Activated CD8-positive, alpha-beta memory T cell treated with anti-CD3 and anti-CD28 coated beads, Interleukin-2, amount 10 ng/mL, durations not matched to agents 7 days and 5 days (primary cell): Measurements from ENCODE around the gene ZNF318. TPM values are rescaled to one million over a fixed set of nuclear protein-coding genes. Genes with fewer than 3 reads are reported as not detected.
A peak's percentile ranks its signal among the peaks of the same experiment; 100 is the strongest.
"Not testable (repeated sequence)": the region's sequence is repeated elsewhere in the genome, so short reads cannot be mapped to it uniquely, and the experiment has no call there.

Experiments used
- ATAC-seq: fragments of 150-1000 bp; cut with Tn5 transposase; one replicate; pipeline ENCODE4 v1.10.0; 2021; ENCODE audit warnings: moderate library complexity
- CTCF ChIA-PET: fragments of 350-600 bp; sonication (Branson Sonifier 250); formaldehyde crosslinking; loops from one replicate; lab custom pipeline; 2021; ENCODE audit warnings: antibody characterized with exemption; lab: Charles Lee
- DNase-seq: peaks from one replicate; pipeline ENCODE4 v3.0.0-alpha.2; 2020
- H3K27ac Mint-ChIP-seq: one replicate; pipeline ENCODE4 v1.8.0; 2021; ENCODE audit warnings: mild to moderate bottlenecking, mixed read lengths
- H3K27me3 Mint-ChIP-seq: one replicate; pipeline ENCODE4 v1.8.0; 2021; ENCODE audit warnings: mixed read lengths
- H3K36me3 Mint-ChIP-seq: one replicate; pipeline ENCODE4 v1.8.0; 2021; ENCODE audit warnings: mild to moderate bottlenecking, mixed read lengths
- H3K4me1 Mint-ChIP-seq: one replicate; pipeline ENCODE4 v1.8.0; 2021; ENCODE audit warnings: mixed read lengths
- H3K4me3 Mint-ChIP-seq: one replicate; pipeline ENCODE4 v1.8.0; 2021; ENCODE audit warnings: mild to moderate bottlenecking, moderate library complexity, mixed read lengths
- H3K9me3 Mint-ChIP-seq: one replicate; pipeline ENCODE4 v1.8.0; 2022; ENCODE audit warnings: low read depth, mixed read lengths
- total RNA-seq, 2 experiments: library from RNA; stranded (reverse); gene quantifications; one replicate each; pipeline ENCODE4 v1.2.3, GENCODE V29; 2021

Gene ZNF318
- total RNA-seq, 2 experiments from 2014 or later = 9.7 to 12.8 TPM

DNA sequence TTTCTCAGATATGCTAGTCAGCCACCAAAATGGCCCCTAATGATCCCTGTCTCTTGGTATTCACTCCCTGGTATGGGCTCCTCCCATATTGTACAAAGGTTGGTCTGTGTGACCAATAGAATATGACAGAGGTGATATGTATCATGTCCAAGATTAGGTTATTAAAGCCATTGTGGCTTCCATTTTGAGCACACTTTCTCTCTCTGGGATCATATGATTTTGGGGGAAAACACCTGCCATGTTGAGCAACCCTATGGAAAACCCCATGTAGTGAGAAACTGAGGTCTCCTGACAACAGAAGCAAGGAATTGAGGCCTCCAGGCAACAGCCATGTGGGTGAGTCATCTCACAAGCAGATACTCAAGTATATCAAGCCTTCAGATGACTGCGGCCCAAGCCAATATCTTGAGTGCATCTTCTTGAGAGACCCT, 7.1 kb upstream of the ZNF318 start:
- Mint-ChIP-seq H3K4me1 (peaks cover 13% of the 10 kb centered on the region), H3K27me3 (peaks cover 17% of the 10 kb centered on the region), H3K36me3 (peaks cover 3% of the 10 kb centered on the region), H3K4me3 (no peak overlapping the region), H3K9me3 (no peaks in the 10 kb centered on the region), H3K27ac (no peak overlapping the region)
- ATAC-seq = peak; percentile 51
- no peak for DNase-seq
- CTCF ChIA-PET = interaction anchor here (0.6 to 1.8 kb wide), 8 partner anchors 8 to 212 kb away, joined by 3 to 5 read pairs (median 4); partner anchors contain the start of gene DNPH1

DNA sequence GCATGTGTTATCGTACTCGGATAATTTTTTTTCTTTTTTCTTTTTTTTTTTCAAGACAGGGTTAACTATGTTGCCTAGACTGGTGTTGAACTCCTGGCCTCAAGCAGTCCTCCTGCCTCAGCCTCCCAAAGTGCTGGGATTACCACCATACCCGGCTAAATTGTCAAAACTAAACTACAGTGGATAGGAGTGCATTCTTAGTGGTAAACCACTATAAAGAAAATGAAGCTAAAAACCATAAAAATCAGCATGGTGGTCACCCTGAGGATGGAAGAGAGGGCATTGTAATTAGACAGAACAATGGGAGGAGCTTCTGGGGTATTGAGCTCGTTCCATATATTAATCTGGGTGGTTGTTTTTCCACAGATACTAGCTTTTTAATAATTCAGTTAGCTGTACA, 6.2 kb upstream of the ZNF318 start:
- DNase-seq = no peak
- CTCF ChIA-PET = interaction anchor here (0.7 to 1.8 kb wide), 7 partner anchors 9 to 212 kb away, joined by 3 to 5 read pairs (median 4); partner anchors contain the start of gene DNPH1
- Mint-ChIP-seq H3K27ac (no peak overlapping the region), H3K36me3 (peaks cover 3% of the 10 kb centered on the region), H3K4me1 (peaks cover 14% of the 10 kb centered on the region), H3K4me3 (no peak overlapping the region), H3K27me3 (peaks cover 13% of the 10 kb centered on the region), H3K9me3 (no peaks in the 10 kb centered on the region)
- ATAC-seq = peak; percentile 28

DNA sequence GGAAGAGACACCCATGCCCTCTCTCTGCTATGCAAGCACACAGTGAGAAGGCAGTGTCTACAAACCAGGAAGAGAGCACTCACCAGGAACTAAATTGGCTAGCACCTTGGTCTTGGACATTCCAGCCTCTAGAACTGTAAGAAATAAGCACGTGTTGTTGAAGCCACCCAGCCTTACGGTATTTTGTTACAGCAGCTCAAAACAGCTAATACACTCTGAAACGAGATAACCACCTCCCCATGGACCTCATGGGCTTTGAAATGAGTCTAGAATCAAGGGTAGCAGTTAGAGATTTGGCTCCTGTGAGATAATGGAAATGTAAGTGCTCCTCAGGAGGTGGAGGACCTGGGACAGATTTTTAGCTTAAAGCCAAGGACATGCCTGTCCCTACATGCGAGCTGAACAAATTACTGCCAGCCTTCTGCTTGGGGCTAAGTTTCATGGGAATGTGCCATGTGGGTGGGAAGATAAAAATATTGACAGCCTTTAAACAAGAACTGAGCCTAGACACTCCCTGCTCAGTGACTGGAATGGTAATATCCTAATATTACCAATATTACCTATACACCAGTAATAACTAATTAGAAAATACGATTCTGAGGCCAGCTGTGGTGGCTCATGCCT, 3.9 kb upstream of the ZNF318 start:
- peaks cover 25% of the 10 kb centered on the region for H3K4me1 Mint-ChIP-seq
- ATAC-seq = no peak
- no peaks in the 10 kb centered on the region for H3K36me3 Mint-ChIP-seq
- no peak for DNase-seq
- H3K27ac Mint-ChIP-seq = no peak overlapping the region
- no peak overlapping the region for H3K4me3 Mint-ChIP-seq
- no peaks in the 10 kb centered on the region for H3K9me3 Mint-ChIP-seq
- CTCF ChIA-PET = no interaction called here
- H3K27me3 Mint-ChIP-seq = peaks cover 4% of the 10 kb centered on the region

DNA sequence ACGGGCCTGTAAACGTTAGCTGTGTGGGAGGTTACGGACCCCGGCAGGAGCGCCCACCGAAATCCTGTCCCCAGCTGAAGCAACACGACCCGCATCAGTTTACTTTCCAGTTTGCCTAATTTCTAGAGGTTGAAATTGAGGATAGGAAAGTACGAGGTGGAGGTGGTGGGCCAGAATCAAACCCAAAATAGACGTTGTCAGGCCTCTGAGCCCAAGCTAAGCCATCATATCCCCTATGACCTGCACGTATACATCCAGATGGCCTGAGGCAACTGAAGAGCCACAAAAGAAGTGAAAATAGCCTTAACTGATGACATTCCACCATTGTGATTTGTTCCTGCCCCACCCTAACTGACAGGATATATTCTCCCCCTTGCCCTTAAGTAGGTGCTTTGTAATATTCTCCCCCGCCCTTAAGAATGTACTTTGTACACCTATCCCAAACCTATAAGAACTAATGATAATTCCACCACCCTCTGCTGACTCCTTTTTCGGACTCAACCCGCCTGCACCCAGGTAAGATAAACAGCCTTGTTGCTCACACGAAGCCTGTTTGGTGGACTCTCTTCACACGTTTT, 645 bp upstream of the ZNF318 start:
- not testable (repeated sequence) for ATAC-seq, H3K9me3 Mint-ChIP-seq, DNase-seq, H3K36me3 Mint-ChIP-seq
- peak overlapping the region; percentile 78 for H3K4me3 Mint-ChIP-seq
- H3K27me3 Mint-ChIP-seq = peaks cover 11% of the 10 kb centered on the region
- peak overlapping the region; percentile 92 for H3K27ac Mint-ChIP-seq
- peaks cover 26% of the 10 kb centered on the region for H3K4me1 Mint-ChIP-seq
- CTCF ChIA-PET = interaction anchor here (0.8 to 4.8 kb wide), 13 partner anchors 8 to 141 kb away, joined by 3 to 49 read pairs (median 5); partner anchors contain the start of genes ABCC10, CRIP3 and DNPH1

DNA sequence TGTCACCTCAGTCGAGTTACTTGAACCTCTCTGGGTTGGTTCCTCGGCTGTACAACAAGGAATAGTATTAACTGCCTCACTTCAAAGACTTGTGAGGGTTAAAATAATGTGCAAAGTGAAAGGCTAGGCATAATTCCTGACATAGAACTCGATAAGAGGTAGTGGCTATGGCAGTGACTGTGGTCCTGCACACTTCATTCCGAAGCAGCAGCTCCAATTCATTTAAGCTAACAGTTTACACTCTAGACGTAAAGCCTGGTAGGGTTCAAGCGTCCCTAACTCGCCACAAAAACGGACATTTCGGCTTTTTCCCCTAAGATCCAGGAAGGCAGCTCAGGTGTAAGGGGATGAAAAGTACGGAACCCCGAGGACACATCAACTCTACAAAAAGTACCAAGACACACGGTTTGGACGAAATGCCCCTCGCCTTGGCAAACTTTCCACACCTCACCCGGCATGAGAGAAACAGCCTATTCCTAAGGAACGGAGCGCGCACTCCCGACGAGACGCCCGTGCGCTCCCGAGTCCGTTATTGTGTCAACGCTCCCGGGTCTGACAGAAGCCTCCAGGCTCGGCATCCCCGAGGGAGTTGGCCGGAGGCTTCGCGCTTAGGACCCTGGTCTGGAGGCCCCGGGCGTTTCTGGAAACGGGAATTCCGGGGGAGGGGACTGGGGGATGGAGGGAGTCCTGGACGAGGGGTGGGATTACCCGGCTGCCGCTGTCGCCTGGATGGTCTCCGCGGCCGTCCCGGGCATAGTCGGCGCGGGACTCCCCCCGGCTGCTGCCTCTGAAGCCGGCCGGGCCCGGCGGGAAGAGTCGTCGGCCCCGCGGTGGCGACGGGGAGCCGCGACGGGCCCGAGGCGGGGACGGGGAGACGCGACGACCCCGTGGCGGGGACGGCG, 937 bp downstream of the ZNF318 start:
- Mint-ChIP-seq H3K4me3 (peak overlapping the region; percentile 79), H3K36me3 (peaks cover 7% of the 10 kb centered on the region), H3K27ac (peak overlapping the region; percentile 77), H3K4me1 (peaks cover 26% of the 10 kb centered on the region), H3K9me3 (no peaks in the 10 kb centered on the region), H3K27me3 (peaks cover 9% of the 10 kb centered on the region)
- CTCF ChIA-PET = interaction anchor here (0.6 to 4.8 kb wide), 9 partner anchors 10 to 420 kb away, joined by 3 to 49 read pairs (median 4); partner anchors contain the start of genes ABCC10 and DNPH1
- DNase-seq = peak; percentile 44
- peak; percentile 11 for ATAC-seq

DNA sequence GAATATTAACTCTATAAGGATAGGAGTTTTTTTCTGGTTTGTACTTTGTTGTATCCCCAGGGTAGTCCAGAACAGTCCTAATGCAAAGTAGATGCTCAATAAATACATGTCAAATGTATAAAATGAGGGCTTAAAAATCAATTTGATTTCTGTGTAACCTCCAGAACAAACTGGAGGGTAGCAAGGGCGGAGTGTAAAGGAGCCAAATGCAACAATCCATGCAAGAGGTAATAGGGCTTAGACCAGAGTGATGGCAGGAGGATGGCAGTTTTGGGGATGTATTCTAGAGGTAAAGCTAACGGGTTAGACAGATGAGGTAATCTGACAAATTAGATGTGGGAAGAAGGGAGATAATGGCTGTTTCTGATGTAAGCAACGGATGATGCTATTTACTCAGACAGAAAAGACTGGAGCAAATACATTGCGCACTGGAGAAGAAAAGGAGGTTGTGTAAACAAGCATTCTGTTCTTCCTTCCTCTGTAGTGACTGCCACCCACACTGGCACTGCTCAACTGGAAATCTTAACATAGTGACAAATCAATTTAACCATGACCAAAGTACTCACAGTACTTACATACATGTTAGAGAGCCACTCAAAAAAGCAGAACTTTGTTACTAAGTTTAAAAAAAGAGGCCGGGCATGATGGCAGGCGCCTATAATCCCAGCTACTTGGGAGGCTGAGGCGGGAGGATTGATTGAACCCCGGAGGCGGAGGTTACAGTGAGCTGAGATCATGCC, 2.0 kb downstream of the ZNF318 start:
- H3K27ac Mint-ChIP-seq = no peak overlapping the region
- peaks cover 26% of the 10 kb centered on the region for H3K4me1 Mint-ChIP-seq
- CTCF ChIA-PET = interaction anchor here (0.6 to 4.8 kb wide), 4 partner anchors 14 to 421 kb away, joined by 3 to 49 read pairs (median 4); no protein-coding TSS in a partner anchor
- no peak for ATAC-seq
- H3K9me3 Mint-ChIP-seq = no peaks in the 10 kb centered on the region
- H3K27me3 Mint-ChIP-seq = peaks cover 9% of the 10 kb centered on the region
- no peak for DNase-seq
- H3K4me3 Mint-ChIP-seq = peak overlapping the region; percentile 28
- peaks cover 11% of the 10 kb centered on the region for H3K36me3 Mint-ChIP-seq

DNA sequence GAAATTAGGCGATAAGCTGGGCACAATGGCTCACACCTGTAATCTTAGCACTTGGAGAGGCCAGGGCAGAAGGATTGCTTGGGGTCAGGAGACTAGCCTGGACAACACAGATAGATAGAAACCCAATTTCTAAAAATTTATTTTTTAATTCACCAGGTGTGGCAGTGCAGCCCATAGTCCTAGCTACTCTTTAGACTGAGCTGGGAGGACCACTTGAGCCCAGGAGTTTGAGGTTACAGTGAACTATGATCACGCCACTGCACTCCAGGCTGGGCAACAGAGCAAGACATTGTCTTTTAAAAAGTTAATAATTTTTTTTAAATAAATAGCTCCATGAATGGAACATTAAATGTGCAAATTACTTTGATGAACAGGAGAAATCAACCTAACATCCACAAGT, 8.2 kb downstream of the ZNF318 start:
- ATAC-seq = no peak
- H3K27me3 Mint-ChIP-seq = no peaks in the 10 kb centered on the region
- no peak overlapping the region for H3K4me3 Mint-ChIP-seq
- H3K36me3 Mint-ChIP-seq = peaks cover 18% of the 10 kb centered on the region
- no peak overlapping the region for H3K27ac Mint-ChIP-seq
- H3K4me1 Mint-ChIP-seq = peaks cover 2% of the 10 kb centered on the region
- DNase-seq = no peak
- no peaks in the 10 kb centered on the region for H3K9me3 Mint-ChIP-seq
- CTCF ChIA-PET = interaction anchor here (0.5 to 2.2 kb wide), 9 partner anchors 9 to 164 kb away, joined by 3 to 8 read pairs (median 3); partner anchors contain the start of genes ABCC10, CRIP3 and ZNF318

DNA sequence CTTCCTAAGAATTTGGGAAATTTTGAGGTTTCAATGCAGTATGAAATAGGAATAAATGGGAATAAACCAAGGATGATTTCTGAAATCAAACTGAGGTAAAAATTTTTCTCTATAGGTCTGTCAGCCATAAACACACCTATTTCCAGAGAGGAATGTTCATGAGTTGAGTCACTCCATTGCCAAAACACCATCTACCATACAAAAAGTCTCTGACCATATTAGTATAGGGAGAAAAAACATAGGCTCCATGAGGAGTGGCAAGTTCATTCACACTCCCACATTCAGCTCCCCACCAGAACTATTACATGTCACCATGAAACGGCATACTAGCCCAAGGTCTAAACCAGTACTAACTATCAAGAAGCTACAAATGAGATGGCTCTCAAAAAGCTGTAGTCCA, 9.6 kb downstream of the ZNF318 start:
- Mint-ChIP-seq H3K27me3 (no peaks in the 10 kb centered on the region), H3K4me3 (no peak overlapping the region), H3K27ac (no peak overlapping the region), H3K9me3 (no peaks in the 10 kb centered on the region), H3K36me3 (peaks cover 17% of the 10 kb centered on the region), H3K4me1 (peaks cover 2% of the 10 kb centered on the region)
- ATAC-seq (no peak), DNase-seq (no peak)
- CTCF ChIA-PET = interaction anchor here (1.3 to 2.2 kb wide), 5 partner anchors 10 to 146 kb away, joined by 3 to 8 read pairs (median 5); partner anchors contain the start of genes DNPH1 and ZNF318

DNA sequence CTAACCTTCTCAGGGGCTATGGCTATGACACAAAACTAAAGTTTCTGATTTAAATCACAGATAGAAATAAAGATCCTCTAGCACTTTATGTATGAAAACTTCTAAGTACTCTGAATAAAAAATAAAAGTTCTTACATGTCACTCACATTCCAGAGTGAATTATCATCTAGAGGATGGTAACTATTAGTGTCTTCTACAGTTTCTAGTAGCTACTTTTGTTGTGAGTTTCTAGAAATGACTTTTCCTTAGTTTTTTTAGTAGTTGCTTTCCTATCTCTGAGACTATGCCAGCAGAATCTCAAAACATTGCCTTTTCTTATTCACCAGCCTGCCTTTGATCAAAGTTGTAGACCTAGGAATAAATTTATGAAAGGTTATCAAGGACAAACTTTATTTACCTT, 10.1 kb downstream of the ZNF318 start:
- DNase-seq (no peak), ATAC-seq (no peak)
- H3K4me1 Mint-ChIP-seq = peaks cover 2% of the 10 kb centered on the region
- H3K9me3 Mint-ChIP-seq = no peaks in the 10 kb centered on the region
- CTCF ChIA-PET = interaction anchor here (0.6 to 1.8 kb wide), 4 partner anchors 10 to 131 kb away, joined by 3 to 5 read pairs (median 4); partner anchors contain the start of genes DNPH1 and ZNF318
- no peak overlapping the region for H3K4me3 Mint-ChIP-seq
- H3K27me3 Mint-ChIP-seq = no peaks in the 10 kb centered on the region
- H3K36me3 Mint-ChIP-seq = peaks cover 14% of the 10 kb centered on the region
- no peak overlapping the region for H3K27ac Mint-ChIP-seq

DNA sequence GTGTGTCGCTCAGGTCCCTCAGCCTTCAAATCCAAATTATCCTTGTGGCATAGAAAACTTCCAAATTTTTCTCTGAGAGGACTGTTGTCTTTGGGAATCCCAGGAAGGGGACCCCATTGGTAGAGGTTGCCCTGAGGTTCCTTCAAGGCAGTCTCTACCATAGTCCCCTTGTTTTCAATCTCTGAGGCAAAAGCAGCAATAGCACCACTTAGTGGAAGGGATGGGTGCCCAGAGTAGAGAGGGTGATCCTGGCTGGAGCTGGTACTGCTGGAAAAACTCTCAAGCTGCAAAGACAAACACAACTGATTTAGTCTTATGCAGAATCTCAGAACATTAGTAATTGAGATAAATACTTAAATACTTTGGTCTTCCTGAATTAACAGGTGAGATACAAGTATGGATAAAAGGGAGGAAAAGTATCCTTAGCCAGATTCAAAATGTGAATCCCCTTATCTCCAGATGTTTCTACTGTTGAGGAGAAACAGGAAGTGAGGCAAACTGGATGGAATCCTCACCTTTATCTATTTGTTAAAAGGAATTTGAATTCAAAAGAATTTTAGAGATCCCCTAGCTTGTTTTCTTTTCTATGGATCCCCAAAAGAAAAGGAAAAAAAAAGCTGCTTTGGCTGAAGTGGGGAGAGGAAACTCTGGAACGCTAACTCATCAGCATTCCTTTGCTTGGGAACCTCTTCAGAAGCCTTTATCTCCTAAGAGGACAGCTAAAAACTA, 13.4 kb downstream of the ZNF318 start:
- Mint-ChIP-seq H3K4me1 (peaks cover 2% of the 10 kb centered on the region), H3K27me3 (no peaks in the 10 kb centered on the region), H3K4me3 (no peak overlapping the region), H3K9me3 (no peaks in the 10 kb centered on the region), H3K36me3 (peaks cover 10% of the 10 kb centered on the region), H3K27ac (no peak overlapping the region)
- ATAC-seq (no peak), DNase-seq (no peak)
- CTCF ChIA-PET = interaction anchor here (0.9 to 2.7 kb wide), 5 partner anchors 10 to 92 kb away, joined by 3 to 10 read pairs (median 4); partner anchors contain the start of gene CRIP3

DNA sequence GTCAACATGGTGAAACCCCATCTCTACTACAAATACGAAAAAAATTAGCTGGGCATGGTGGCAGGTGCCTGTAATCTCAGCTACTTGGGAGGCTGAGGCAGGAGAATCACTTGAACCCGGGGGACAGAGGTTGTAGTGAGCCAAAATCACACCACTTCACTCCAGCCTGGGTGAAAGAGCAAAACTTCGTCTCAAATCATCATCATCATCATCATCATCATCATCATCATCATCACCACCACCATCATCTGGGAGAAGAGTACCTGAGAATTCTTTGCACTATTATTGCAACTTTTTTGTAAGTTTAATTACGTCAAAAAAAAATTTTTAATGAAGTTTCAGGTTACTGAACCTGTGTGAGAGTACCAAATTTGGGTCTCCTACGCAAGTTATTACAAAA, 17.5 kb downstream of the ZNF318 start:
- H3K27me3 Mint-ChIP-seq, H3K27ac Mint-ChIP-seq, H3K4me1 Mint-ChIP-seq, ATAC-seq, CTCF ChIA-PET, H3K4me3 Mint-ChIP-seq, H3K36me3 Mint-ChIP-seq, DNase-seq, H3K9me3 Mint-ChIP-seq: not testable (repeated sequence)

DNA sequence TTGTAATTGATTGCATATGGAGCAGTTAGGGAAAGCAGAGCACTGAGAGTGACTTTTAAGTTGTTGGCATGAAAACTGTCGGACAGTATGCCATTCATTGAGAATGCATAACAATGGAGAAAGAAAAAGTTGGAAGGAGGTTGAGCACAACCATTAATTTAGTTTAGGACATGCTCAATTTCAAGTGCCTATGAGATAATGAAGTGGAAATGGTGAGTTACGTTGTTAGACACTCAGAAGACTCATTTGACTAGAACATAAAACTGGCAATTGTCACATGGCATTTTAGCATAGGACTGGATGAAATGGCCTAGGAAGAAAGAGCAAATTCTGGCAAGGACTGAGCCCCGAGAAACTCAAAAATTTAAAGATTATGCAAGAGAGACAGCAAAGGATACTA, 22.0 kb downstream of the ZNF318 start:
- Mint-ChIP-seq H3K4me3 (no peak overlapping the region), H3K9me3 (no peaks in the 10 kb centered on the region), H3K4me1 (no peaks in the 10 kb centered on the region), H3K36me3 (peaks cover 9% of the 10 kb centered on the region), H3K27ac (no peak overlapping the region), H3K27me3 (no peaks in the 10 kb centered on the region)
- ATAC-seq = no peak
- no peak for DNase-seq
- CTCF ChIA-PET = no interaction called here
